Prostate gland (tissue), 2 donors: ENCODE results near the gene PITX2.

Experiments used
- POLR2A ChIP-seq: fragments of 450-650 bp; IDR thresholded peaks from one replicate; pipeline ENCODE4 v1.6.1; 2016; ENCODE audit warnings: antibody characterized with exemption, mild to moderate bottlenecking
- TF ChIP-seq, protein P1 (sequence below), 4 experiments: fragments of 200-600 bp in 2 of 4; fragments of 450-650 bp in 2 of 4; sonication (generic) in 2 of 4; IDR thresholded peaks; 1 replicate in 3 of 4; 2 replicates in 1 of 4; pipeline ENCODE4 v1.5.1; 2016 to 2019; ENCODE audit warnings: antibody characterized with exemption in 4 of 4, mild to moderate bottlenecking in 2 of 4, moderate library complexity in 2 of 4

DNA sequence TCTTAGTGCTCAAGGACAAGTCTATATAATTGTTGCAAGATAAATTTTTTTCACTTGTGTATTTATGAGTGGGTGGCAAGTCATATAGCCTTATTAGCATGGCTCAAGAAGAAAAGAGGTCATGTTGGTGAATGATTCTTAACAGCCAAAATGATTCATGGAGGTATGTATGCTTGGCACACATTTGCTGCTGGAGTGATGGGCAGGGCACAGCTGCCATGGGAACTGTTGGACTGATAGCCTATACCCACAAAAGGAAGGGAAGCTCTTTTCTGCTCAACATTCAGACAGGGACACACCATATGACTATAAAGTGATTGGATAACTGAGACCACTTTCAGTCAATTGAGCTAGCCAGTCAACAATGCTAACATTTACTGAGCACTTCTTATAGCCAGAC, 46.8 kb upstream of the PITX2 start:
- TF ChIP-seq, protein P1, sequence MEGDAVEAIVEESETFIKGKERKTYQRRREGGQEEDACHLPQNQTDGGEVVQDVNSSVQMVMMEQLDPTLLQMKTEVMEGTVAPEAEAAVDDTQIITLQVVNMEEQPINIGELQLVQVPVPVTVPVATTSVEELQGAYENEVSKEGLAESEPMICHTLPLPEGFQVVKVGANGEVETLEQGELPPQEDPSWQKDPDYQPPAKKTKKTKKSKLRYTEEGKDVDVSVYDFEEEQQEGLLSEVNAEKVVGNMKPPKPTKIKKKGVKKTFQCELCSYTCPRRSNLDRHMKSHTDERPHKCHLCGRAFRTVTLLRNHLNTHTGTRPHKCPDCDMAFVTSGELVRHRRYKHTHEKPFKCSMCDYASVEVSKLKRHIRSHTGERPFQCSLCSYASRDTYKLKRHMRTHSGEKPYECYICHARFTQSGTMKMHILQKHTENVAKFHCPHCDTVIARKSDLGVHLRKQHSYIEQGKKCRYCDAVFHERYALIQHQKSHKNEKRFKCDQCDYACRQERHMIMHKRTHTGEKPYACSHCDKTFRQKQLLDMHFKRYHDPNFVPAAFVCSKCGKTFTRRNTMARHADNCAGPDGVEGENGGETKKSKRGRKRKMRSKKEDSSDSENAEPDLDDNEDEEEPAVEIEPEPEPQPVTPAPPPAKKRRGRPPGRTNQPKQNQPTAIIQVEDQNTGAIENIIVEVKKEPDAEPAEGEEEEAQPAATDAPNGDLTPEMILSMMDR (IDR thresholded peaks at IDR 0.05) = no peak
- TF ChIP-seq POLR2A = no peak
